NT2/D1 (cell line): Measurements from ENCODE around the gene SLC34A1.

Source experiments
- DNase-seq: peaks from one replicate; pipeline ENCODE4 v3.0.0-alpha.2; 2011; ENCODE audit warnings: low read depth, low spot score
- H3K27me3 ChIP-seq: 2 replicates; pipeline ENCODE4 v1.6.0; 2011; ENCODE audit warnings: mild to moderate bottlenecking; ENCODE audit not compliant: insufficient read length, insufficient read depth
- H3K36me3 ChIP-seq: 2 replicates; pipeline ENCODE4 v1.6.1; 2011; ENCODE audit warnings: mild to moderate bottlenecking, low read length, mixed read lengths; ENCODE audit not compliant: insufficient read depth, insufficient read length
- H3K4me1 ChIP-seq: 2 replicates; pipeline ENCODE4 v1.5.1; 2011; ENCODE audit not compliant: insufficient read depth, insufficient read length
- H3K4me3 ChIP-seq: 2 replicates; pipeline ENCODE4 v1.5.1; 2011; ENCODE audit warnings: low read depth; ENCODE audit not compliant: insufficient read length
- H3K9ac ChIP-seq: 2 replicates; pipeline ENCODE4 v1.6.0; 2011; ENCODE audit warnings: low read depth; ENCODE audit not compliant: insufficient read length
- H3K9me3 ChIP-seq: 2 replicates; pipeline ENCODE4 v1.5.1; 2011; ENCODE audit warnings: mild to moderate bottlenecking, low read length; ENCODE audit not compliant: insufficient read depth
- SUZ12 ChIP-seq: IDR thresholded peaks from 2 replicates; pipeline ENCODE4 v1.6.1; 2011; ENCODE audit not compliant: insufficient read length, insufficient read depth; ENCODE audit errors: extremely low read depth
- YY1 ChIP-seq: IDR thresholded peaks from 2 replicates; pipeline ENCODE4 v1.6.1; 2011; ENCODE audit not compliant: insufficient read length, insufficient read depth
- ZNF274 ChIP-seq: IDR thresholded peaks from 2 replicates; pipeline ENCODE4 v1.6.1; 2011; ENCODE audit warnings: mild to moderate bottlenecking, low read depth, low read length

The SLC34A1 gene

GRCh38 chr5:177350776-177351391 is 33.4 kb upstream of the SLC34A1 start:
- peaks cover 6% of the 10 kb centered on the region; the same call in 1 of the 2 replicates for H3K9me3 ChIP-seq
- peaks cover 3% of the 10 kb centered on the region for H3K27me3 ChIP-seq
- H3K36me3 ChIP-seq: peaks cover 29% of the 10 kb centered on the region
- TF ChIP-seq ZNF274 (no peak), SUZ12 (no peak), YY1 (no peak)
- no peak for DNase-seq
- H3K9ac ChIP-seq: peak overlapping the region; percentile 97
- H3K4me1 ChIP-seq: peaks cover 3% of the 10 kb centered on the region
- peak overlapping the region; percentile 97 for H3K4me3 ChIP-seq

GRCh38 chr5:177351392-177352329 is 32.6 kb upstream of the SLC34A1 start, which contains the start of gene LMAN2:
LMAN2 (minus strand) TSS chr5:177351668; CDS start chr5:177351647, 21 bp downstream.
- peaks cover 3% of the 10 kb centered on the region for H3K4me1 ChIP-seq
- H3K4me3 ChIP-seq: peak within 1 kb of the TSS; percentile 97

GRCh38 chr5:177353093-177353492 is 31.1 kb upstream of the SLC34A1 start:
- no peak for DNase-seq
- peaks cover 3% of the 10 kb centered on the region for H3K27me3 ChIP-seq

More at GRCh38 chr5:177351392-177352329, 32.6 kb upstream of the SLC34A1 start, which contains the start of gene LMAN2:
- H3K36me3 ChIP-seq: peaks cover 25% of the 10 kb centered on the region
- H3K9me3 ChIP-seq: peaks cover 6% of the 10 kb centered on the region; the same call in 1 of the 2 replicates
- H3K27me3 ChIP-seq: peaks cover 3% of the 10 kb centered on the region
- peak; percentile 77 for DNase-seq
- no peak for TF ChIP-seq SUZ12
- TF ChIP-seq ZNF274: no peak
- TF ChIP-seq YY1: peak; percentile 52
- peak within 1 kb of the TSS; percentile 97 for H3K9ac ChIP-seq

GRCh38 chr5:177354256-177354655 is 30.0 kb upstream of the SLC34A1 start:
- peaks cover 3% of the 10 kb centered on the region for H3K27me3 ChIP-seq
- H3K4me3 ChIP-seq: no peak overlapping the region
- H3K36me3 ChIP-seq: peaks cover 14% of the 10 kb centered on the region
- no peak for TF ChIP-seq SUZ12
- no peak for TF ChIP-seq YY1
- no peak for TF ChIP-seq ZNF274
- no peak for DNase-seq
- peaks cover 7% of the 10 kb centered on the region for H3K4me1 ChIP-seq
- H3K9me3 ChIP-seq: peaks cover 6% of the 10 kb centered on the region; the same call in 1 of the 2 replicates
- H3K9ac ChIP-seq: no peak overlapping the region

More at GRCh38 chr5:177353093-177353492, 31.1 kb upstream of the SLC34A1 start:
- no peak overlapping the region for H3K9ac ChIP-seq
- no peak for TF ChIP-seq SUZ12
- no peak for TF ChIP-seq ZNF274
- TF ChIP-seq YY1: no peak
- no peak overlapping the region for H3K4me3 ChIP-seq
- H3K36me3 ChIP-seq: peaks cover 18% of the 10 kb centered on the region
- peaks cover 6% of the 10 kb centered on the region; the same call in 1 of the 2 replicates for H3K9me3 ChIP-seq
- peaks cover 4% of the 10 kb centered on the region for H3K4me1 ChIP-seq

- Histone ChIP-seq H3K9ac (no peak overlapping the region), H3K4me3 (no peak overlapping the region), H3K4me1 (peaks cover 7% of the 10 kb centered on the region), H3K27me3 (peaks cover 3% of the 10 kb centered on the region), H3K9me3 (peaks cover 6% of the 10 kb centered on the region; the same call in 1 of the 2 replicates), H3K36me3 (peaks cover 9% of the 10 kb centered on the region)
- no peak for DNase-seq
- TF ChIP-seq ZNF274: no peak
- no peak for TF ChIP-seq YY1
- no peak for TF ChIP-seq SUZ12
Observed at GRCh38 chr5:177354711-177355110, 29.5 kb upstream of the SLC34A1 start.

- H3K27me3 ChIP-seq: peaks cover 3% of the 10 kb centered on the region
- H3K9me3 ChIP-seq: peaks cover 6% of the 10 kb centered on the region; the same call in 1 of the 2 replicates
- DNase-seq: no peak
- H3K36me3 ChIP-seq: peaks cover 3% of the 10 kb centered on the region
- H3K4me1 ChIP-seq: peaks cover 5% of the 10 kb centered on the region
- no peak overlapping the region for H3K9ac ChIP-seq
- no peak for TF ChIP-seq SUZ12
- TF ChIP-seq ZNF274: no peak
- no peak for TF ChIP-seq YY1
- H3K4me3 ChIP-seq: no peak overlapping the region
Observed at GRCh38 chr5:177355162-177355867, 28.9 kb upstream of the SLC34A1 start.
